Endothelial cell of hepatic sinusoid (primary cell): ENCODE data around the gene SPDEF.

Experiments used
- in situ Hi-C: cut with HindIII; loops from 2 replicates; pipeline ENCODE4 v1.10.0; 2017; ENCODE audit warnings: low sequenced_read_pairs

The SPDEF gene

DNA sequence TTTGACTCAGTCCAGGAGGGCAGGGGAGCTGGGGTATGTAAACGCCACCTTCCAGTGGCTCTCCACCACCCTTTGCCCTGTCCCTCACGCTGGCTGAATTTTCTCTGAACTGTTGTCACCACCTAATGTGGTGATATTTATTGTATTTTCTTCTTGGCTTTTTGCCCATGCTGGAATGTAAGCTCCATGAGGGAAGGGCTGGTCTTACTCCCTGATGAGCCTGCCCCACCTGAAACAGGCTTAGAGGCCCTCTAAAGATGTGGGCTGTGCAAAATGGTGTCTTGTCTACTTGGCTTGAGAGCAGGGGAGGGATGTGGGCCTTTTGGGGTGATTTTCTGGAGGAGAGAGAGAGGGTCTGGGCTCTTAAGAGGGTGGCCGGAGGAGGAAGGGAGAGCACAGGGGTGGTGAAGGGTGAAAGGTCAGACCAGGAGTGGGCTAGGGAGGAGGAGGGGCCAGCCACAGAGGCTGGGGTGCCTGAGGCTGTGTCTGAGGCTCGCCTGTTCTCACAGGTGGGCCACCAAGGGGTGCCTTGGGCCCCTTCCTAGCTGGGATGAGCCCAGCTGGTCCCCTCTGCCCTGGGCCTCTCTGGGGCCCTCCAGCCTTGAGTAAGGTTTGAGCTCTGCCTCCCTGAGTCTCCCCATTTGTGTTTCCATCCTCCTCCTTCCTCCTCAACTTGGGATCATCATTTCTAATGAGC is 37.3 kb downstream of the SPDEF start:
- in situ Hi-C loops: no loop called here

DNA sequence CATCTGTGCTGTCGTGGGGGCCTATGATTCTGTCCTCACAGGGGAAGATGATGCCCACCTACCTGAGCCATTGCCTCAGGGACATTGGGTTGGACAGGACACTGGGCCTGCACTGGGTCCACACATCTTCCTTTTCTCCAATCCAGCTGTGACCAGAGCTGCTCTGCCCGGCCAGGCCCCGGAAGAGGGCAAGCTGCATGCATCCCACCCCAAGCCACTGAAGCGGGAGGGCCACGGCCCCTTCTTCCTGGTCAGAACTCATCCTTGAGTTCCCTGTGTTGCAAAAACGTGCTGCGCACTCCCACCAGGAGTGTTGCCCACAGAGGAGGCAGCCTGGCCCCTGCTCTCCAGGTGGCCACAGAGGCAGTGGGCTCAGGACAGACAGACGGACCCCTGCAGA is 38.2 kb downstream of the SPDEF start:
- in situ Hi-C loops: no loop called here

DNA sequence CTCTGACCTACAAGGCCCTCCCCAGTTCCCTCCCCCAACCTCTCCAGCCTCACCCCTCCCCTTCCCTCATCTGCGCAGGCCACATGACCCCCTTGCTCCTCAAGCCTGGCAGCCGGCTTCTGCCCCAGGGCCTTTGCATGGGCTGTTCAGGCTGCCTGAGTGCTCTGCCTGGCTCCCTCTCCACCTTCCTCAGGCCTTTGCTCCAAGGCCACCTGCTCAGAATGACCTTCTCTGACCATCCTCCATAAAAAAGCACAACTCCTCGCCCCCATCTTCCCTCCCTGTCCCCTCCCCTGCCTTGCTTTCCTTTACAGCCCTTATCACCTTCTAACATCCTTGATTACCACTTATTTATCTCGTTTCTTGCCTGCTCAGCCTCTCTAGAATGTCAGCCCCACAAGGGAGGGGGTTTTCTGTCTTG is 38.7 kb downstream of the SPDEF start:
- in situ Hi-C loops: no loop called here

GRCh38 chr6:34516391-34517324 is 39.5 kb downstream of the SPDEF start:
- in situ Hi-C loops: no loop called here

DNA sequence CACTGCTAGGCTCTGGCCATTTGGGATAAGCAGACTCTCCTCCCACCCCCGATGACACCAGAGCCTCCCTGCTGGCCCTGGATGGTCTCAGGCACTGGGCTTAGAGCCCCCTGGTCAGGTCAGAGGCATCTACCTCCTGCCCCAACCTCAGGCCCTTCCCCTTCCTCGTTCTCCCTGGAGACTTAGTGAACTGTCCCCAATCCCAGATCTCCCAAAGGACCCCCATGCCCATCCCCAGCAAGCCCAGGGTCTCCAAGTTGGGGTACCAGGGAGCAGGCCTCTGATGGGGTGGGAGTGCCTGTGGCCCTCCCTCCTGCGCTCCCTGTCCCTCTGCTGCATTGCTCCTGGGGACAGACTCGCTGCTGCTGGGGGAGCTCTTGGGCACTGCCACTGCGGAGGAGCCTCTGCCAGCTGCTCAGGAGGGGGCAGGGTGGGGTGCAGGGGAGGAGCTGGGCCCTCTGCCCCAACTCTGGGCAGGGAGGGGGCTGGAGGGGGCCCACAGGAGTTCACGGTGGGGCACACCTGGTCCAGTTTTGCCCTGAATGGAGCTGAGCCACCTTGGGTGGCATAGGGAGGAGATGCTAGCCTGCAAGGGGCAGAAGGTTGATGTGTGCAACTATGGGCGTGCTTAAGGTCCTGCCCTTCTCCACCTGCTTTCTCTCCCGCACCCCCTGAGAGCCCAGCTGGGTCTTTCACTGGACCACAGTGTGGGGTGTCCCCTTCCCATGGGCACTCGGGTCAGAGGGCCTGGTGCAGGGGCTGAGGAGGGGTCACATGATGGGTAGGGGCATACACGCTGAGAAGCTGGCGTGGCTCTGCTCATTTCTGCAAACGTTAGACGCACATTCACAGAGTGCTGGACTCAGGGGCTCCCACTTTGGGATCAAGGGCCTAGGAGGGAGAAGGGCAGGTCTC is 40.4 kb downstream of the SPDEF start:
- in situ Hi-C loops: no loop called here

- in situ Hi-C loops: loop anchor here (5.0 kb wide), 1 partner anchor 68 kb away; no protein-coding TSS in a partner anchor
Observed at GRCh38 chr6:34514593-34515472, 41.3 kb downstream of the SPDEF start.

DNA sequence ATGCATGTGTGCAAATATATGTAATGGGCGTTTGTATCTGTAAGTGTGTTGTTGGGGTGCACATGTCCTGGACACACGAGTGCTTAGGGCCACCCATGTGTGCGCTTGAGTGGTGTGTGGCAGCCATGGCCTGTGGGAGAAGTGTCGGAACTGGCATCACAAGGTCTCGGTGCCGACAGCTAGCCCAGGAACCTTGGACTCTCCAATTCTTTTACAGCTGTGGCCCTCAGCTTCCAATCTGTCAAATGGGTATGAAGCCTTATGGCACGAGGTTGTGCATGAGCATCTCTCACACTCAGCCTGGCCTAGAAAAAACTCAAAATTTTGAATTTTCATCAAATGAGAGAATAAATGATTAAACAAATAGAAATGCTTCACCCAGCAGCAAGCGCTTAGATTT is 42.0 kb downstream of the SPDEF start:
- in situ Hi-C loops: loop anchor here (5.0 kb wide), 1 partner anchor 67 kb away; no protein-coding TSS in a partner anchor

DNA sequence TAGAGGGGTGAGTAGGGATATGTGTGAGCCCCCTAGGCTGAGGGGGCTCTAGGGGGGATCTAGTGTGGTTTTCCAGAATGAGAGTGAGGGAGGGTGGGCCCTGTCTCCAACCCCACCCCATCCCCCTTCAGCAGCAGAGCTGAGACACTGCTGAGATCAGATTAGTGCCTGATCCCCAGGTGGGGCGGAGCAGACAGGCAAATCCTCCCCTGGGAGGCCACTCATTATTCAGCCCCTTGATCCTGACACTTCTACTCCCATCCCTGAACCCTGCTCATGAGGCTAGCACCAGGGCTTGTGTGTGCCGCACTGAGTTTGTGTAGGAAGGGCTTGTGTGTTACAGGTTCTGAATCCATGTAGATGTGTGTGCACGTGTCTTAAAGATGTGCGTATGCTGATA is 42.5 kb downstream of the SPDEF start:
- in situ Hi-C loops: loop anchor here (5.0 kb wide), 1 partner anchor 66 kb away; no protein-coding TSS in a partner anchor

- in situ Hi-C loops: loop anchor here (5.0 kb wide), 1 partner anchor 65 kb away; no protein-coding TSS in a partner anchor
Observed at GRCh38 chr6:34512738-34513115, 43.4 kb downstream of the SPDEF start.

DNA sequence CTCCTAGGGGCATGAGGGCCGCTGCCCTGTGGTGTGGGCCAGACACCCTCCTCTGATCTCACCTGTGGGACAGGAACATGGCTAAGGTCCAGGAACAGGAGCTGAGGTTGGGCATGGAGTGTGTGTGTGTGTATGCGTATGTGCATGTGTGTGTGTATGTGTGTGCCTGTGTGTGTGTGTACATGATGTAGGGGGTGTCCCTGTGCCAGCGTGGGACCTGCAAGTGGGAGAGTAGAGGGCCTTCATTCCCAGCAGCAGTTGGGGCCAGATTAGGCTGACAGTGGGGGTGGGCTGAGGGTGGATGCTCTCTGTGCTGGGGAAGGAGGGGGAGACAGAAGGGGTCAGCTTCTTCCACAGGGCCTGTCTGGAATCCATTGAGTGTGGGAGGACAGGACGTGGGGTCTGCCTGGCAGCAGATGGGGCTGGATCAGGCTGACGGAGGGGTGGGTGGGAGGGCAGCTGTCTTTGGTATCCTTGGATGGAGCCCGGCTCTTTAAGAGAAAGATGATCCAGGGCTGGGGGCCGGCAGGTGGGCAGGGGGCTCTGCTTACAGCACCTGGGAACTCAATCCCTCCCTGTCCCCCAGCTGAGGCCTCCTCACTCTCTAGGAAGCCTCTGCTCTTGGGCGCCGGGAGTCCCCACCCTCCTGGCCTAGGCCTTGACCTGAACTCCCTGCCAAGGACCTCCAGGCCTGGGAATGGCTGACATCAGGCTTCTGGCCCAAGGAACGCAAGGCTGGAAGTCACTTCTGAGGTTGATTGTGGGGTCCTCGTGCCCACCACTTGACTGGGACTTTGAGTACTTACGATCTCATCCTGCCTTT is 44.0 kb downstream of the SPDEF start:
- in situ Hi-C loops: loop anchor here (5.0 kb wide), 1 partner anchor 65 kb away; no protein-coding TSS in a partner anchor

DNA sequence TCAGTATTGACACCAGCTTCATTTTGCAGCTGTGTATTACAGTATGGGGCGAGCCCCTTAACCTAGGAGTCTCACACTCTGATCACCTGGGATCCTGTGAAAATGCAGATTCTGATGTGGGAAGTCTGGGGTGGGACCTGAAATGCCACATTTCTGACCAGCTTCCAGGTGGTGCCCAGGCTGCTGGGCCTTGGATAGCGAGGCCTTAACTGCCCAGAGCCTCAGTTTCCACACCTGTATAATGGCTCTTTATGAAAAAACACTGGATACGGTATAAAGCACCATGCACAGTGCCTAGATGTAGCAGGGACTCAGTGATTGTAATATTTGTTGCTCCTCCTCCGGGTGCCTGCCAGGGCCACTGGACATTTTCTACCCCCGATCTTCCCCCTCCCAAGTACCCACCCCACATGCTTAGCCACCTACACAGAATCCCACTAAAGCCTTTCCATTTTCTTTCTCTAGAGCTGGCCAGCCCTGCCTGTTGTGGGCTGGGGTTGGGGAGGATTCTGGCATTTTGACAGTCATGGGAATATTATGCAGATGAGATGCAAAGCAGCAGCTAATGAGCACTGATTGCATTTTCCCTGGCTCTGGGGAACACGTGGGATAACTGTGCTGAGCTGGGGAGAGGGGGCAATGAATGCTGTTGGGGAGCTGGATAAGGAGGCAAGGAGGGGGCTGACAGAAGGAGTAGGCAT is 44.8 kb downstream of the SPDEF start:
- in situ Hi-C loops: loop anchor here (5.0 kb wide), 1 partner anchor 64 kb away; no protein-coding TSS in a partner anchor

- in situ Hi-C loops: loop anchor here (5.0 kb wide), 1 partner anchor 63 kb away; no protein-coding TSS in a partner anchor
Observed at GRCh38 chr6:34510299-34510698, 45.8 kb downstream of the SPDEF start.

DNA sequence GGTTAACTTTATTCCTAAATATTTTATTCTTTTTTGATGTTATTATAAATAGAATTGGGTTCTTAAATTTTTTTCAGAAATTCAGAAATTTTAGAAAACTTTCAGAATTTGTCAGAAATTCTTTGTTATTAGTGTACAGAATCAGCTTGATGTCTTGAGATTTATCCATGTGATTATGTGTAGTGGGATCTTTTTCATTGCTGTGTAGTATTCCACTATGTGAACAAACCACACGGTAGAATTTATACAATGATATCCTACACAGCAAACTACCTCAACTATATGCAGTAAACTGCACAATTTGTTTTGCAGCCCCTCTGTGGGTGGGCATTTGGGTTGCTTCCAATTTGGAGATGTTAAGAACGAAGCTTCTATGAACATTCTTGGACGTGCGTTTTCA is 46.3 kb downstream of the SPDEF start:
- in situ Hi-C loops: loop anchor here (5.0 kb wide), 1 partner anchor 62 kb away; no protein-coding TSS in a partner anchor

- in situ Hi-C loops: no loop called here
Observed at GRCh38 chr6:34508425-34508824, 47.7 kb downstream of the SPDEF start.

DNA sequence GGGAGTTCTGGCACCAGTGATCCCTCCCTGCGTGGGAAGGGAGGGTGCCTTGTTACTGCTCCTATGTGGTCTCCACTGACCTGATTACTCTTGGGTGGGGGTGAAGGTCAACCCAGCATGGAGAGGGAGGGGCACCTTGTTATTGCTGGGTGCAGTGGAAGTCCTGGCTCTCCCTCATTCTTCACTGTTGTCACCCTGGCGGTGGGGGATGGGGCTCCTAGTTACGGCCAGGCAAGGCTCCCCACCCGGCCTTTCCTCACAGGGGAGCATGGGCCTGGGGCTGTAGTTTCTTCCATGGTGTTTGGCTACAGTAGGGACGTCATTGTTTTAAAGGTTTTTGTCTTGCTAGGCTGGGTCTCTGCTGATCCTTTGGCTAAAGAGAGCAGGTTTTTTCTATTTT is 49.4 kb downstream of the SPDEF start:
- in situ Hi-C loops: no loop called here

DNA sequence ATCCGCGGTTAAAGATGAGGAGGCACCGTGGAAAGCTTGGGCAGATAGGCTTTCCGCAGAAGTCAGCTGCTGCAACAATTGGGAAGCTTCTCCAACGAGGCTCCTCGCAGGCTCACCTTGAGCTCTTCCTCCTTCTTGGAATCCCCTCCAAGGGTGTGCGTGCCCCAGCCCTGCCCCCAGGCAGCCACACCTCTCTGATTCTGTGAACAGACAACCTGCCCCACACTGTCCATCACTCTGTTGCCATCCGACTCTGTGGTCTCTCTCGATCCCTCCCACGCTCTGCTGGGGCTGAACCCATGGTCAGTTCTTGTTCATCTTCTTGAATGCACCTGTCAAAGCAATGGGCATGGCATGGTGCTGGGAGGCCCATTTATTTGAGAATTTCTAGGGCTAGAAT is 58.7 kb downstream of the SPDEF start:
- in situ Hi-C loops: no loop called here

DNA sequence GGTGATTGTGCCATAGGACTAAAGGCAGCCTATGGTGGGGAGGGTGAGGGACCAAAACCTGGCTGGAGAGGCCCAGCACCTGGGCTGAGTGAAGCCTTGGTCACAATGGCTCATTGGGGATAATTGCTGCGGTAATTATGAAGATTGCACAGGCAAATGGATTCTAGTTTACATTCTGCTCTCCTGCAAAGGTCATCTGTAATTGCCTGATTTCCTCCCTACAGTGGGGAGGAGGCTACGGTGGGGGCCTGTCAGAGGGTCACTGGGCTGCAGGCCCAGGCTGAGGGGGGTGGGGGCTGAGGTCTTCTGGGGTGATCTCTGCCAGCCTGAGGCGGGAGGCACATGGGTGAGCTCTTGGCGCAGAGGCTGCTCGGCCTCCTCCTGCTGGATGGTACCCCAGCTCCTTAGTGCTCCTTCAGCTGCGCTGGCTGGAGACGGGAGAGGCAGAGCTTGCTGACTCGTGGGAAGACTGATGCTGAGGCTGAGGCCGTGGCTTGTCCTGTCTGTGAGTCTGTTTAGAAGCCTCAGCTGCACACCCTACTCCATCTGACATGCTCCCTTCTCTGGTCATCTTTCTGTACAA is 59.9 kb downstream of the SPDEF start:
- in situ Hi-C loops: no loop called here

- in situ Hi-C loops: no loop called here
Observed at GRCh38 chr6:34494973-34495372, 61.2 kb downstream of the SPDEF start.
